IPS-18a (cell line): ENCODE measurements around the gene PSMB9.
A peak's percentile ranks its signal among the peaks of the same experiment; 100 is the strongest.
"Not testable (repeated sequence)": the region's sequence is repeated elsewhere in the genome, so short reads cannot be mapped to it uniquely, and the experiment has no call there.

Experiments
- H3K27ac ChIP-seq: one replicate; pipeline ENCODE4 v1.5.1; 2013; ENCODE audit warnings: low read length
- H3K27me3 ChIP-seq: one replicate; pipeline ENCODE4 v1.6.1; 2013; ENCODE audit warnings: mild to moderate bottlenecking, low read length; ENCODE audit not compliant: control insufficient read depth, insufficient read depth
- H3K36me3 ChIP-seq: one replicate; pipeline ENCODE4 v1.6.1; 2013; ENCODE audit warnings: low read depth, low read length; ENCODE audit not compliant: control insufficient read depth
- H3K4me1 ChIP-seq: one replicate; pipeline ENCODE4 v1.6.1; 2013; ENCODE audit warnings: low read depth, low read length; ENCODE audit not compliant: control insufficient read depth
- H3K4me3 ChIP-seq: one replicate; pipeline ENCODE4 v1.5.1; 2013; ENCODE audit warnings: low read length
- H3K9ac ChIP-seq: one replicate; pipeline ENCODE4 v1.6.1; 2013; ENCODE audit warnings: mild to moderate bottlenecking, low read length, moderate library complexity
- H3K9me3 ChIP-seq: one replicate; pipeline ENCODE4 v1.6.1; 2013; ENCODE audit warnings: low read depth, low read length; ENCODE audit not compliant: control insufficient read depth

The PSMB9 gene

GRCh38 chr6:32853541-32854375 lies at the start of gene PSMB9, which contains the start of gene TAP1:
Gene PSMB9, plus strand, starts transcription at chr6:32854192. Its CDS starts 38 bp downstream, at chr6:32854230.
Gene TAP1, minus strand, starts transcription at chr6:32853704. Its CDS starts 68 bp downstream, at chr6:32853636.
- H3K27me3 ChIP-seq, result peaks cover 64% of the 10 kb centered on the region
- no peaks in the 10 kb centered on the region for H3K9me3 ChIP-seq
- H3K4me3 ChIP-seq, result peak within 1 kb of the TSS; percentile 81
- H3K36me3 ChIP-seq, result no peaks in the 10 kb centered on the region
- H3K4me1 ChIP-seq, result no peaks in the 10 kb centered on the region
- peak within 1 kb of the TSS; percentile 37 for H3K9ac ChIP-seq
- H3K27ac ChIP-seq, result no peak within 1 kb of the TSS

DNA sequence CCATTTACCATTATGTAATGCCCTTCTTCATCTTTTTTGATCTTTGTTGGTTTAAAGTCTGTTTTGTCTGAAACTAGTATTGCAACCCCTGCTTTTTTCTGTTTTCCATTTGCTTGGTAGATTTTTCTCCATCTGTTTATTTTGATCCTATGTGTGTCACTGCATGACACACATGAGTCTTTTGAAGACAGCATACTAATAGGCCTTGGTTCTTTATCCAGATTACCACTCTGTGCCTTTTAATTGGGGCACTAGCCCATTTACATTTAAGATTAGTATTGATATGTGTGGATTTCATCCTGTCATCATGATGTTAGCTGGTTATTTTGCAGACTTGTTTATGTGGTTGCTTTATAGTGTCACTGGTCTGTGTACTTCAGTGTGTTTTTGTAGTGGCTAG lies 48.6 kb upstream of the PSMB9 start:
- H3K4me1 ChIP-seq, H3K27me3 ChIP-seq, H3K36me3 ChIP-seq, H3K9me3 ChIP-seq, H3K27ac ChIP-seq, H3K9ac ChIP-seq, H3K4me3 ChIP-seq: not testable (repeated sequence)

- no peaks in the 10 kb centered on the region for H3K4me1 ChIP-seq
- H3K9ac ChIP-seq, result no peak overlapping the region
- no peaks in the 10 kb centered on the region for H3K27me3 ChIP-seq
- no peaks in the 10 kb centered on the region for H3K36me3 ChIP-seq
- no peak overlapping the region for H3K4me3 ChIP-seq
- no peak overlapping the region for H3K27ac ChIP-seq
- no peaks in the 10 kb centered on the region for H3K9me3 ChIP-seq
Measured at GRCh38 chr6:32807020-32807580, 46.9 kb upstream of the PSMB9 start.

DNA sequence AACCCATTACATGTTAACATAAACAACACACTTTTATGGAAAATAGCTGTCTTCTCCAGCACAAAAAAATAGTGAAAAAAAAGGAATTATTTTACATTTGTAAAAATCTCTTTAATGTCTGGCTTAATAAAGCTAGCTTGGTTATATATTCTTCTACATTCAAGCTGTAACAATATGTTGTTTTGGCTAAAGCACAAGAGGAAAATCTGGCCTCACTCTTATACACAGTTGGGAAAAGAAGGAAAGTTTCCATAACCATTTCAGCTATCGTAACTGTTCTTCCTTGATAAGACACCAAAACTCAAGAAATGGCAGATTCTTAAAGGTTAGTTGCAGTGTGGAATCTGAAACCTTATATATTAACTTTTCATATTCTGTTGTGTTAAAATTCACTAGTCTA lies 44.8 kb upstream of the PSMB9 start:
- H3K4me1 ChIP-seq, result no peaks in the 10 kb centered on the region
- no peaks in the 10 kb centered on the region for H3K27me3 ChIP-seq
- H3K9ac ChIP-seq, result no peak overlapping the region
- no peaks in the 10 kb centered on the region for H3K9me3 ChIP-seq
- H3K4me3 ChIP-seq, result no peak overlapping the region
- H3K36me3 ChIP-seq, result no peaks in the 10 kb centered on the region
- no peak overlapping the region for H3K27ac ChIP-seq

- Histone ChIP-seq H3K4me3 (no peak overlapping the region), H3K9me3 (no peaks in the 10 kb centered on the region), H3K9ac (no peak overlapping the region), H3K4me1 (no peaks in the 10 kb centered on the region), H3K27ac (no peak overlapping the region), H3K36me3 (no peaks in the 10 kb centered on the region), H3K27me3 (no peaks in the 10 kb centered on the region)
Measured at GRCh38 chr6:32814145-32814544, 39.8 kb upstream of the PSMB9 start.

GRCh38 chr6:32815115-32815514 lies 38.9 kb upstream of the PSMB9 start:
- Histone ChIP-seq H3K9me3 (no peaks in the 10 kb centered on the region), H3K27me3 (no peaks in the 10 kb centered on the region), H3K4me3 (no peak overlapping the region), H3K27ac (no peak overlapping the region), H3K9ac (no peak overlapping the region), H3K4me1 (no peaks in the 10 kb centered on the region), H3K36me3 (no peaks in the 10 kb centered on the region)

GRCh38 chr6:32815996-32816395 lies 38.0 kb upstream of the PSMB9 start:
- no peak overlapping the region for H3K27ac ChIP-seq
- H3K9ac ChIP-seq, result no peak overlapping the region

DNA sequence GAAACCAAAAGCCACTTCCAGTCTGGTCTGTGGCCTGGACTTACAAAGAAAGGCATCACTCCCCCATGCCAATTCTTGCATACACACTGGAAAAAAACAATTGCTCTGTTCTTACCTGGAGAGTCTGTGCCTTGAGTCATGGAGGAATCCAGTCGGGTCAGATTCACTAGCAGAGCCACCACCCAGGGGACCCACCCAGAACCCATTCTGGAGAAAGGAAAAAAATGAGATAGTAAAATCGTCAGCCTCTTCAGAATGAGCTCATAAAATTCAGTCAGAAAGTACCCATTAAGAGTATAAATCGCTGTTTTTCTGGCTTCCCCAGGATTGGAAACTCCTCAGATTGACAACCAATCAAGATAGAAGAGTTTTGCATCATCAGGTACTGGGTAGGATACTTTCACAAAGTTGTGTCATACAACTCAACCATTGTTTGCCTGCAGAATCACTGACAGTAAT lies 37.2 kb upstream of the PSMB9 start, which contains the start of gene HLA-DOB:
Gene HLA-DOB, minus strand, starts transcription at position 257 of the 459 bp plus-strand sequence. Its CDS starts 51 bp downstream, at position 206.
- H3K27me3 ChIP-seq, result no peaks in the 10 kb centered on the region
- no peaks in the 10 kb centered on the region for H3K9me3 ChIP-seq
- no peak within 1 kb of the TSS for H3K9ac ChIP-seq
- no peaks in the 10 kb centered on the region for H3K4me1 ChIP-seq
- H3K36me3 ChIP-seq, result no peaks in the 10 kb centered on the region
- no peak within 1 kb of the TSS for H3K27ac ChIP-seq
- no peak within 1 kb of the TSS for H3K4me3 ChIP-seq

More at GRCh38 chr6:32815996-32816395, 38.0 kb upstream of the PSMB9 start:
- no peaks in the 10 kb centered on the region for H3K9me3 ChIP-seq
- H3K4me3 ChIP-seq, result no peak overlapping the region
- H3K36me3 ChIP-seq, result no peaks in the 10 kb centered on the region
- no peaks in the 10 kb centered on the region for H3K27me3 ChIP-seq
- H3K4me1 ChIP-seq, result no peaks in the 10 kb centered on the region

DNA sequence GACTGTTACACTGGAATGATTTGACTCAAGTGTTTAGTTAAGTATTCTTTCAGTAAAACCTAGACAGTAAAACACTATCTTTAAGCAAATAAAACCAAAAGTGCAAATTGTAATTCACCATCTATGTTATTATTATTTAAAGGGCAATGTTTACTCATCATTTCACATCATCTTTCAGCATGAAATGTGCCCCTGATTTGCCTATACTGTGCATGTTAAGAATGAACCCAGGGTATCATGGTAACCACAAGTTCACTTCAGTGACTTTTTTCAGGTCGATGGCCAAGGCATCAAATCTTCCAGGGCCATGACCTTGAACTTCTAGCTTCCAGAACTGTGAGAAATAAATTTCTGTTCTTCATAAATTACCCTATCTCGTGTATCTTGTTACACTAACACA lies 35.1 kb upstream of the PSMB9 start:
- no peak overlapping the region for H3K27ac ChIP-seq
- no peaks in the 10 kb centered on the region for H3K9me3 ChIP-seq
- no peak overlapping the region for H3K4me3 ChIP-seq
- H3K36me3 ChIP-seq, result no peaks in the 10 kb centered on the region
- no peaks in the 10 kb centered on the region for H3K27me3 ChIP-seq
- H3K4me1 ChIP-seq, result no peaks in the 10 kb centered on the region
- no peak overlapping the region for H3K9ac ChIP-seq

DNA sequence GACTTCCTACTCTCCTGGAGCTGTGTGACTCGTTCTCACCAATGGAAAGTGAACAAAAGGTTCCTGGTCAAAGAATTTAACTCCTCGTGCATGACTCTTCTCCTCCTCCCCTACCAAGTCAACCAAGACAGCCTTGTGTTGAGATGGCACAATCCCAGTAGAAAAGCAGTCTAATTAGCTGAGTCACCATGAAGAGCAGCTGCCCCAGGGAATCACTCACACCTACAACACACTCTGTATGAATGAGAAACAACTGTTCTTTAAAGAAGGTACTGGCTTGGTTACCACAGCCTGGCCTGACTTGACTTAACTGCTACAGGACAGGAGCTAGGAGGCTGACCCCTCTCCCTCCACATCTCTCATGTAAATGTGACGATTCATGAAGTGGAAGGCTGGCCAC lies 34.3 kb upstream of the PSMB9 start:
- Histone ChIP-seq H3K4me1 (no peaks in the 10 kb centered on the region), H3K4me3 (no peak overlapping the region), H3K9me3 (no peaks in the 10 kb centered on the region), H3K27me3 (no peaks in the 10 kb centered on the region), H3K9ac (no peak overlapping the region), H3K27ac (no peak overlapping the region), H3K36me3 (no peaks in the 10 kb centered on the region)

DNA sequence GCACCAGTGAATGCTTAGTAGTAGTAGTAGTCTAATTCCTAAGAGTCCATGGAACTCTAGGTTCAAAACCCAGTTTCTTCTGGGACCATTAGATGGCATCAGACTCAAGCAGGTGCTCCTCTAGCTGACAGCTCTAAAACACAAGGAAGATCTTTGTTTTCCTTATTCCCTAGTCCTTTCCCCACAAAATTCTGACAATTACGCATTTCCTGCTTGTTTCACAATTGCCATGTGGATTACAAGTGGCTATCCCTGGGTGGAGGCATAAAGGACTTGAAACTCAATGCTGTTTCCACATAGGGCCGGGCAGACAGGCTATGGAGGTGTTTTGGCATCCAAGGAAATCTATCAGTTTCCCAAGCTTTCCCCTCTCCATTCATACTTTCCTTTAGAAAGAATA lies 28.0 kb upstream of the PSMB9 start:
- Histone ChIP-seq H3K4me1 (peaks cover 5% of the 10 kb centered on the region), H3K9ac (no peak overlapping the region), H3K4me3 (no peak overlapping the region), H3K36me3 (no peaks in the 10 kb centered on the region), H3K27me3 (no peaks in the 10 kb centered on the region), H3K9me3 (no peaks in the 10 kb centered on the region), H3K27ac (no peak overlapping the region)

- no peak overlapping the region for H3K9ac ChIP-seq
- no peak overlapping the region for H3K4me3 ChIP-seq
Measured at GRCh38 chr6:32827025-32827424, 27.0 kb upstream of the PSMB9 start.

More at GRCh38 chr6:32827025-32827424, 27.0 kb upstream of the PSMB9 start:
- H3K9me3 ChIP-seq, result no peaks in the 10 kb centered on the region
- H3K36me3 ChIP-seq, result no peaks in the 10 kb centered on the region
- H3K27ac ChIP-seq, result no peak overlapping the region
- H3K4me1 ChIP-seq, result peaks cover 5% of the 10 kb centered on the region
- H3K27me3 ChIP-seq, result no peaks in the 10 kb centered on the region
